Glutamatergic neuron (in vitro differentiated cells): Measurements from ENCODE around the gene IL20. TPM values are rescaled to one million over a fixed set of nuclear protein-coding genes. Genes with fewer than 3 reads are reported as not detected.

Experiments used
- DNase-seq: peaks from one replicate; pipeline ENCODE4 v3.0.0; 2022
- H3K27ac Mint-ChIP-seq: one replicate; pipeline ENCODE4 v1.8.0; 2020; ENCODE audit warnings: mild to moderate bottlenecking, mixed read lengths, inconsistent platforms; ENCODE audit not compliant: unreplicated experiment
- H3K27me3 Mint-ChIP-seq: one replicate; pipeline ENCODE4 v1.8.0; 2020; ENCODE audit warnings: mild to moderate bottlenecking, moderate library complexity, mixed read lengths, inconsistent platforms; ENCODE audit not compliant: unreplicated experiment
- H3K36me3 Mint-ChIP-seq: one replicate; pipeline ENCODE4 v1.8.0; 2020; ENCODE audit warnings: mild to moderate bottlenecking, mixed read lengths, inconsistent platforms; ENCODE audit not compliant: unreplicated experiment
- H3K4me1 Mint-ChIP-seq: one replicate; pipeline ENCODE4 v1.8.0; 2020; ENCODE audit warnings: mild to moderate bottlenecking, low read depth, mixed read lengths, inconsistent platforms; ENCODE audit not compliant: unreplicated experiment
- H3K4me3 Mint-ChIP-seq: one replicate; pipeline ENCODE4 v1.8.0; 2020; ENCODE audit warnings: mild to moderate bottlenecking, mixed read lengths, inconsistent platforms; ENCODE audit not compliant: unreplicated experiment
- H3K9me3 Mint-ChIP-seq: one replicate; pipeline ENCODE4 v1.8.0; 2020; ENCODE audit warnings: mild to moderate bottlenecking, moderate library complexity, mixed read lengths, inconsistent platforms; ENCODE audit not compliant: unreplicated experiment
- CTCF ChIP-seq: fragments of 200-600 bp; sonication (generic); IDR thresholded peaks from one replicate; pipeline ENCODE4 v1.5.0; 2021; ENCODE audit not compliant: partially characterized antibody, unreplicated experiment
- total RNA-seq: library from RNA; stranded (reverse); fragmentation: NEBNext Ultra II Directional; extraction: Animal tissue kit (Norgen Biotek cat#: 25700); gene quantifications from one replicate; pipeline ENCODE4 v1.2.1, GENCODE V29; 2021; ENCODE audit not compliant: unreplicated experiment

Gene IL20
- total RNA-seq, 1 donor from 2014 or later = not detected

GRCh38 chr1:206895325-206895724 is 29.9 kb downstream of the IL20 start:
- DNase-seq = no peak
- H3K9me3 Mint-ChIP-seq = peaks cover 2% of the 10 kb centered on the region
- no peak overlapping the region for H3K27ac Mint-ChIP-seq
- H3K27me3 Mint-ChIP-seq = no peaks in the 10 kb centered on the region
- no peaks in the 10 kb centered on the region for H3K36me3 Mint-ChIP-seq
- H3K4me3 Mint-ChIP-seq = no peak overlapping the region
- H3K4me1 Mint-ChIP-seq = peaks cover 9% of the 10 kb centered on the region
- no peak for TF ChIP-seq CTCF

- H3K27me3 Mint-ChIP-seq = no peaks in the 10 kb centered on the region
- H3K36me3 Mint-ChIP-seq = no peaks in the 10 kb centered on the region
- peaks cover 9% of the 10 kb centered on the region for H3K4me1 Mint-ChIP-seq
- TF ChIP-seq CTCF = no peak
- DNase-seq = no peak
- H3K4me3 Mint-ChIP-seq = no peak overlapping the region
- peaks cover 2% of the 10 kb centered on the region for H3K9me3 Mint-ChIP-seq
- peak overlapping the region; percentile 33 for H3K27ac Mint-ChIP-seq
Observed at GRCh38 chr1:206895837-206896242, 30.4 kb downstream of the IL20 start.

DNA sequence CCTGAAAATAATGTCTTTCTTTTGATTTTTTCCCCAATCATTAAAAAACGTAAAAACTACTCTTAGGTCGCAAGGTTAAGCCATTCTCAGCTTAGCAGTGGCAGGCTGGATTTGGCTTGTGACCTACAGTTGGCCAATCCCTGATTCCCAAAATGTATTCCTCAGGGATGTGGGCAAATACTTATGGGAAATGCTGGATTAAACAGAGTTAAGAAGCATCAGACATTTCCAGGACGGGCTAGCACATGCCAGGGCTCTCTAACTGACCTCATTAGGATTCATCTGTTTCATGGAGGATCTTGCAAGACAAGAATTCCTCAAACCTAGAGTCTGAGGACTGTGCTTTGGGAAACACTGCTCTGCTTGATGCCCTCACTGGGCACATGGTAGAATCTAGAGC is 30.8 kb downstream of the IL20 start:
- DNase-seq = no peak
- H3K9me3 Mint-ChIP-seq = peaks cover 2% of the 10 kb centered on the region
- no peaks in the 10 kb centered on the region for H3K27me3 Mint-ChIP-seq
- no peak overlapping the region for H3K27ac Mint-ChIP-seq
- H3K4me1 Mint-ChIP-seq = peaks cover 9% of the 10 kb centered on the region
- no peaks in the 10 kb centered on the region for H3K36me3 Mint-ChIP-seq
- no peak overlapping the region for H3K4me3 Mint-ChIP-seq
- TF ChIP-seq CTCF = no peak

DNA sequence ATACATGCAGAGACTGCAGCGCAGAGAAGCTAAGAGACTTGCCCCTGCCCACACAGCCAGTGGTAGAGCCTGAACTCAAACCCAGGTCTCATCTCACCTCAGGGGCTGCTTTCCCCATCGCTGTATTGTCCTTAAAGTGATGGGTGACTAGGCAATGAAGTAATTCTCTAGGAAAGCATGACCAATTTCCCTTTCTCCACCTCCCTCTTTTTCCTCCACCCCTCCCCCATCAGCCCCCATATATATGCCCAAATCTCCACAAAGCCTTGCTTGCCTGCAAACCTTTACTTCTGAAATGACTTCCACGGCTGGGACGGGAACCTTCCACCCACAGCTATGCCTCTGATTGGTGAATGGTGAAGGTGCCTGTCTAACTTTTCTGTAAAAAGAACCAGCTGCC is 31.8 kb downstream of the IL20 start, which contains the start of gene IL24:
IL24 (plus strand) TSS at position 269 of the 400 bp plus-strand sequence. CDS start 390 bp downstream, outside the sequence.
- Mint-ChIP-seq H3K27me3 (no peaks in the 10 kb centered on the region), H3K27ac (no peak within 1 kb of the TSS), H3K9me3 (peaks cover 2% of the 10 kb centered on the region), H3K36me3 (no peaks in the 10 kb centered on the region), H3K4me1 (peaks cover 9% of the 10 kb centered on the region), H3K4me3 (no peak within 1 kb of the TSS)
- DNase-seq = no peak
- TF ChIP-seq CTCF = no peak

DNA sequence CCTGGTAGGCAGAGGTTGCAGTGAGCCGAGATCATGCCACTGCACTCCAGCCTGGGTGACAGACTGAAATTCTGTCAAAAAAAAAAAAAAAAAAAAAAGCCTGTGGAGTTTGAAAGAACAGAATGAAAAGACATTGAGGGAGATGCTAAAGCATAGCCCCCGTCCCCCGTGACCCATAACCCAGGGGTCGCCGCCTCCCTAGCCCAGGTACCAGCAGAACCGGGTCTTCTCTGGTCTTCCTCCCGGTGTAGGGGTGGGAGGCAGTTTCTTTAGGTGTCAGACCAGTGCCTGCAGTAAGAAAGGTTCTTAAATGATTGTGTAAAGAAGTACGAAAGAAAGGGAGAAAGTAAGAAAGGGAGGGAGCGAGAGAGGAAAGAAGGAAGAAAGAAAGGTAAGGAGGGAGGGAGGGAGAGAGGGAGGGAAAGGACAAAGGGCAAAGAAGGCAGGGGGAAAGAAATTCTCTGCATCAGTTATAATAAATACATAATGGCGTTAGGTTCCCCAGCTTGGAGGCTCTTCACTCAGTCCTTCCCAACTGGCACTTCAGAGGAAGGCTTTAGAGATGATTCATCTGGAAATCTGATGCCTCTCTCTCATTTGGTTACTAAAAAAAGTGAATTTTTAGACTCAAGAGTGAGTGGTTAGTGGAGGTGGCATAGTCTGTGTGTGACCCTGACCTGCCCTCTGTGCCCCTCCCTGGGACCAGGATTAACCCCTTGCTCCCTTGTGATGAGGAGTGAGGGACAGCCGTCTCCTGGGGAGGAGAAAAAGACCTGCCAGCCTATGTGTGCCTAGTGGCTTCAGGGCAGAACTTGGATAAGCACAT is 32.9 kb downstream of the IL20 start:
- no peaks in the 10 kb centered on the region for H3K27me3 Mint-ChIP-seq

More for the DNA sequence above, 32.9 kb downstream of the IL20 start:
- no peak overlapping the region for H3K27ac Mint-ChIP-seq
- TF ChIP-seq CTCF = no peak
- H3K4me1 Mint-ChIP-seq = peaks cover 9% of the 10 kb centered on the region
- H3K9me3 Mint-ChIP-seq = peaks cover 2% of the 10 kb centered on the region
- no peak for DNase-seq
- H3K36me3 Mint-ChIP-seq = no peaks in the 10 kb centered on the region
- no peak overlapping the region for H3K4me3 Mint-ChIP-seq
